Activated naive CD8-positive, alpha-beta T cell (primary cell): ENCODE results near the gene KIF11.

ENCODE experiments used
- H3K27ac Mint-ChIP-seq: one replicate; pipeline ENCODE4 v1.8.0; 2021; ENCODE audit warnings: mixed read lengths
- H3K27me3 Mint-ChIP-seq: one replicate; pipeline ENCODE4 v1.8.0; 2021; ENCODE audit warnings: mixed read lengths
- H3K36me3 Mint-ChIP-seq: one replicate; pipeline ENCODE4 v1.8.0; 2021; ENCODE audit warnings: mixed read lengths
- H3K4me1 Mint-ChIP-seq: one replicate; pipeline ENCODE4 v1.8.0; 2021; ENCODE audit warnings: low read depth, mixed read lengths
- H3K4me3 Mint-ChIP-seq: one replicate; pipeline ENCODE4 v1.8.0; 2021; ENCODE audit warnings: mild to moderate bottlenecking, mixed read lengths
- H3K9me3 Mint-ChIP-seq: one replicate; pipeline ENCODE4 v1.8.0; 2021; ENCODE audit warnings: low read depth, mixed read lengths

Gene KIF11

DNA sequence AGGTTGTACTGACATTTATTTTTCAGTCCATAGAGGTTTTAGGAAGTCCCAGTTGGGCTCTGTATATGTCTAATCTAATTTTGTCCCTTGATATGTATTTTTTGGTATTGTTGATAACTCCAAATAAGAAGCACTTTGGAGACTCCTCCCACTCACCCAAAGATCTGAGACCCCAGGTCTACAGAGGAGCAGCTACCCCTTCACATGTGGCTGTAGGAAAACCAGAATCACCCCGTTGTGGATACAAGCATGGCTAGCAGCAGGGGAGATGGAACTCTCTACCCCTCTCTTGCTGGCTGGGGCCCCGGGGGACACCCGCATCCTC lies 106.2 kb downstream of the KIF11 start:
- H3K36me3 Mint-ChIP-seq, result no peaks in the 10 kb centered on the region
- H3K27ac Mint-ChIP-seq, result no peak overlapping the region
- peaks cover 41% of the 10 kb centered on the region for H3K27me3 Mint-ChIP-seq
- H3K4me3 Mint-ChIP-seq, result peak overlapping the region; percentile 92
- no peaks in the 10 kb centered on the region for H3K9me3 Mint-ChIP-seq
- peaks cover 31% of the 10 kb centered on the region for H3K4me1 Mint-ChIP-seq

DNA sequence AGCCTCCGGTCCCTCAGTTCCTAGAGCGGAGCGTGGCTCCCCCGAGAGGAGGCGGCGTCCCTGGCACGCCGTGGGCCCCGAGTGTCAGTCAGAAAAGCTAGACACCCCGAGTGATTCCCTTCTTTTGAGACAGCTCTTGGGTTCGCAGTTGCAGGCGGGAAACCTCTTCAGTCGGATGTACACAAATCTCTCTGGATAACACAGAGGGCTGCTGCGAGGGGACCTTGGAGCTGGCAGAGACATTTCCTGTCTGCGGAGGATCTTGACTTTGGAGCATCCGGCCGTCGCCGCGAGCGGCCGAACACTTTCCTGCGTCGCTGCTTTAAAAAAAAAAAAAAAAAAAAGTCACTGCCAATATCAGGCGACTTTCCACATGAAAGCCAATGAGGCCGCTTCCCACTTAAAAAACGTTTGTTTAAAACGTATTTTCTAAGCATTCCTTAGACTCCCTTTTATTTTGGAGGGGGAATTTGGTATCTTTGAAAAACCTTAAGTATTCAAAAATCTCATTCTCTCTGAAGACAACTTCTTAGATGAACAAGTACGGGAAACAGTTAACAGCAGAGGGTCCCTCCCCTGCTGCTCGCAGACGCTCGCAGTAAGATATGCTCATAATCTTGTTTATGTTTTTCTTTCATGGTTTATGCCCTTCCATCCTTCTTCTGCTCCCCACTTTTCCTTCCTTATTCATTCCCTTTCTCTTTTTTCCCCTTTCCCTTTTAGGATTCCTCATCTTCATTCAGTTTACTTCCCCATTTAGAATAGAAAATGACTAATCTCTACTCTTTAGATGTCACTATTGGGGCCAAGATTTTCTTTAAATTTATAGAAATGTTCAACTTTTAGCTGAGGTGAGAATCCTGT lies 106.8 kb downstream of the KIF11 start:
- Mint-ChIP-seq H3K27me3 (peaks cover 40% of the 10 kb centered on the region), H3K9me3 (no peaks in the 10 kb centered on the region), H3K4me1 (peaks cover 31% of the 10 kb centered on the region), H3K4me3 (peak overlapping the region; percentile 92), H3K36me3 (no peaks in the 10 kb centered on the region), H3K27ac (no peak overlapping the region)

DNA sequence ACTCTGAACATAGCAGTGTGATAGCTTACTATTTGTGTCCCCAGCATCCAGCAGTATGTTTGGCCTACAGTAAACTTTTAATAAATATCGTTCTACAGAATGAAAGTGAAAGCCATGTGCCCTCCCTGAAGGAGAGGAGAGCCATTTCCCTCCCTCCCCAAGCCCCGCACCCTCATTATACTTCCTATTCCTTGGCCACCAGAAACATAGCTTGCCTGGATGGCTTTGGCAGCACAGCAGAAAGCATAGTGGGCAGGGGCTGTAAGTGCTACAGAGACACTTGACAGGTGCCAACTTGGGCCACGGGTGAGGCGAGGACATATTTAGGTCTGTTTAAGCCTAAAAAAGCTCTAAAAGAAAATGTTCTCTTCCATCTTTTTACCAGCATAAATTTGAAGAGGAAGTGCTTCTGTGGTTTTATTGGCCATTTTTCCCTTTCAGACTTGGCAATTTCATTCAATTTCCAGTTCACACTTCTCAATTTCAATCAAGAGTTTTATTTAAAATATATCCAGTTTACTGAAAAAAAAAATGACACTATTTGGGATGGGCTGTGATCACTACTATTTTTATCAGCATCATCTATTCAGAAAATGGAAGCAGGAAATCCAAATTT lies 109.5 kb downstream of the KIF11 start:
- no peaks in the 10 kb centered on the region for H3K9me3 Mint-ChIP-seq
- H3K27me3 Mint-ChIP-seq, result peaks cover 36% of the 10 kb centered on the region

More for the DNA sequence above, 109.5 kb downstream of the KIF11 start:
- Mint-ChIP-seq H3K4me3 (no peak overlapping the region), H3K27ac (no peak overlapping the region), H3K36me3 (no peaks in the 10 kb centered on the region), H3K4me1 (peaks cover 28% of the 10 kb centered on the region)
